Parietal lobe (tissue), 1 donor: ENCODE measurements around the gene DDX56. TPM values are rescaled to one million over a fixed set of nuclear protein-coding genes. Genes with fewer than 3 reads are reported as not detected.

Source experiments
- total RNA-seq: library from RNA; depleted of rRNA; stranded (reverse); fragments of >200 nt; gene quantifications from one replicate; pipeline ENCODE4 v1.2.3, GENCODE V29; 2014

DDX56 gene
- total RNA-seq, result 57.3 TPM

DNA sequence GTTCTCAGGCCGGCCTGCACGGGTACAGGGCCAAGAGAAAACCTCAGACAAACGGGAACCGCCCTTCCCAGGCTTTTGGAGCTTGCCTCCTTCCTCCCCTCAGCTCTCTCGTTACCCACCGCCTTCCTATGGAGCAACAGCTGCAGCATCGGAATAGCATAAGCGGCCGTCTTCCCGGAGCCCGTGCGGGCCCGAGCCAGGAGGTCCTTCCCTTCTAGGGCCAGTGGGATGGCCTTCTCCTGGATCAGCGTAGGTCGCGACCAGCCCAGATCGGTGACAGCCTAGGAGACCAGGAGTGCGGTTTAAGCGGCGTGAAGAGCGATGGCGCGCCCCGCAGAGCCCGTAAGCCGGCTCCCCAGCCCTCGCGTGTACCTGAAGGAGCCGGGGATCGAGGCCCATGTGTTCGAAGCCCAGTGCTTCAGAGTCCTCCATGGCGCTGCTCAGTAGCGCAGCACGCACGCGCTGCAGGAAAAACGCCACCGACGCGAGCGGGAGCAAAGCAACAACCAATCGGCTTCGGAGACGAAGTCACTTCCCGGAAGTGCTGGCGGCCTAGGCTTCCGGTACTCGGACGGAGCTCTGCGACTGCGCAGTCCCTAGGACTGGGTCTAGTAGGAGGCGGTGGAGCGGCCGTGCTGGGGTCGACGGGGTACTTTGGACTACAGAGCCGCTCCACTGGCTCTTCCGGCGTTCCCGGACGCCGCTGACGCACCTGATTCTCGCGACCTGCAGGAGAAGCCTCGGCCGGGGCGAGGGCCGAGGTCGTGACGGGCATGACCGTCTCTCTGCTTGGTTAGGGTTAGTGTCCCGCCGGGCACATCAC, at the start of gene DDX56:
Gene DDX56, minus strand, starts transcription at position 445 of the 823 bp plus-strand sequence. Its CDS starts 13 bp downstream, at position 432.

GRCh38 chr7:44606341-44607140, 32.8 kb upstream of the DDX56 start, which contains the start of gene OGDH:
Gene OGDH, plus strand, starts transcription at chr7:44606627. Its CDS starts 17,717 bp downstream, at chr7:44624344.

GRCh38 chr7:44581879-44582603, 8.3 kb upstream of the DDX56 start, which contains the start of gene TMED4:
Gene TMED4, minus strand, starts transcription at chr7:44582231. Its CDS starts 25 bp downstream, at chr7:44582206.

DNA sequence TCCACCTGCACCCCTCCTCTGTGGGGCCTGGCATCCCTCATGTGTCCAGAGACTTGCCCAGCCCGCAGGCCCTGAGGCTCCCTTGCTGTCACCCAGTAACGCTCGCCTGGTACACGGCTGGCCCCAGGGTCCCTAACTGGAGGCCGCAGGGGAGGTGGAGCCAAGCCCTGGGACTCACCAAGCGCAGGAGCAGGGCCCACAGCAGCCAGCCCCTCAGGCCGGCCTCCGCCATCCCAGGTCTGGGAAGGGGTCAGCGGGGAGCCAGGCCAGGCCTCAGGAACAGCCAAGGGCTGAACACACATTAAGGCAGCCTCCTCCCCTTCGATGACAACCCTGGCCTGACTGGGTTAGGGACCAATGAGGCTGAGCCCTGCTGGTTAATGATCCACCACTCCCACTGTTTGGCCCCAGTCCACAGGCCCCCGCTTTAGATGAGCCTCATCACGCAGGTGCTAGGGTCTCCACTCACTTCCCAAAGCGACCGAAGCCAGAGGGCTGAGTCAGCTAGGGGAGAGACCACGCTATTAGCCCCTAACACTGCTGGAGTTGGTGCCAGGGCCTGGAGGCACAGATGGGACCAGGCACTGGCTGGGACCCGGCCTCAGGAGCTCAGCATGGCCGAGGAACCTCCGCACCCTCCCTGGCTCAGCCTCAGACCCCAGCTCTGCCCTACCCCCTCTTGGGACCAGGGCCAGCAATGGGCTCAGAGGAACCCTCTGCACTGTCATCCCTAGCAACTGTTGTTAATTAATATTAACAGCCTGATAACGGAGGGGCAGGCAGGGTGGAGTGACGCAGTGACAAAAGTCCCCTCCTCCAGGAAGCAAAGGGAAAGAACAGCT, 32.5 kb downstream of the DDX56 start, which contains the start of gene NPC1L1:
Gene NPC1L1, minus strand, starts transcription at position 303 of the 842 bp plus-strand sequence. Its CDS starts 71 bp downstream, at position 232.

Other genes starting within 250 kb of the DDX56 start
- gene CAMK2B, start 248.3 kb downstream of the DDX56 start, total RNA-seq, result 94.5 TPM
- gene NUDCD3, start 83.2 kb downstream of the DDX56 start, total RNA-seq, result 119 TPM
- gene NPC1L1, start 32.6 kb downstream of the DDX56 start, total RNA-seq, result not detected
- gene TMED4, start 8.3 kb upstream of the DDX56 start, total RNA-seq, result 95.2 TPM
- gene OGDH, start 32.7 kb upstream of the DDX56 start, total RNA-seq, result 51.3 TPM
- gene ZMIZ2, start 174.9 kb upstream of the DDX56 start, total RNA-seq, result 41.9 TPM
- gene PPIA, start 222.8 kb upstream of the DDX56 start, total RNA-seq, result 687 TPM